K562 (cell line): ENCODE data around the gene ZNF865. TPM values are rescaled to one million over a fixed set of nuclear protein-coding genes. Genes with fewer than 3 reads are reported as not detected.

ENCODE experiments used
- CCAR2 ChIP-seq: fragments of 200-400 bp; formaldehyde crosslinking; IDR thresholded peaks from 2 replicates; pipeline ENCODE4 v1.6.1; 2017; ENCODE audit warnings: mild to moderate bottlenecking, low read depth, low read length
- CCNT2 ChIP-seq: IDR thresholded peaks from 2 replicates; pipeline ENCODE4 v1.6.1; 2011; ENCODE audit warnings: borderline replicate concordance, low read depth, mild to moderate bottlenecking, moderate library complexity, mixed read lengths, low read length; ENCODE audit not compliant: insufficient read length; ENCODE audit errors: extremely low read depth
- HMGN3 ChIP-seq: IDR thresholded peaks from 2 replicates; pipeline ENCODE4 v1.6.1; 2011; ENCODE audit warnings: borderline replicate concordance, low read depth, mild to moderate bottlenecking, mixed read lengths, low read length; ENCODE audit not compliant: insufficient read length; ENCODE audit errors: extremely low read depth
- IRF2 ChIP-seq: sonication (generic); formaldehyde crosslinking; IDR thresholded peaks from 2 replicates; pipeline ENCODE4 v1.8.1; 2022; ENCODE audit warnings: mild to moderate bottlenecking, missing genetic modification reagents
- KDM5B ChIP-seq: fragments of 200-600 bp; sonication (generic); IDR thresholded peaks from 2 replicates; pipeline ENCODE4 v1.6.1; 2012; ENCODE audit warnings: low read depth, mild to moderate bottlenecking, moderate library complexity, low read length, control low read depth, inconsistent platforms; ENCODE audit not compliant: insufficient replicate concordance
- NFRKB ChIP-seq: fragments of 450-650 bp; IDR thresholded peaks from 2 replicates; pipeline ENCODE4 v1.6.1; 2016; ENCODE audit warnings: low read depth
- NR2C2 ChIP-seq, 2 experiments: fragments of 200-800 bp in 1 of 2; sonication (Bioruptor generic) in 1 of 2; sonication (generic) in 1 of 2; formaldehyde crosslinking in 1 of 2; IDR thresholded peaks; 2 replicates each; pipeline versions ENCODE4 v1.6.1 to v1.8.0; 2016 to 2022; ENCODE audit warnings: mild to moderate bottlenecking in 1 of 2, missing compliant biosample characterization in 1 of 2, missing genetic modification characterization in 1 of 2, missing genetic modification reagents in 1 of 2
- NRF1 ChIP-seq, 2 experiments: fragments of 450-650 bp; IDR thresholded peaks in 1 of 2; conservative IDR thresholded peaks in 1 of 2; 2 replicates each; pipeline ENCODE4 v1.6.1; 2014; ENCODE audit warnings: mild to moderate bottlenecking in 2 of 2
- PHF8 ChIP-seq: fragments of 200-600 bp; sonication (generic); IDR thresholded peaks from 2 replicates; pipeline ENCODE4 v1.6.1; 2012; ENCODE audit warnings: mixed run types, mild to moderate bottlenecking, inconsistent platforms, low read length, moderate library complexity, borderline replicate concordance
- PML ChIP-seq: IDR thresholded peaks from 2 replicates; pipeline ENCODE4 v1.6.1; 2012; ENCODE audit warnings: low read length, inconsistent platforms
- POLR2G ChIP-seq: fragments of 200-400 bp; formaldehyde crosslinking; IDR thresholded peaks from 2 replicates; pipeline ENCODE4 v1.6.1; 2017; ENCODE audit warnings: low read depth, mild to moderate bottlenecking, antibody characterized with exemption, low read length, moderate library complexity
- RBFOX2 ChIP-seq: fragments of 200-400 bp; formaldehyde crosslinking; IDR thresholded peaks from 2 replicates; pipeline ENCODE4 v1.6.1; 2017; ENCODE audit warnings: low read depth, mild to moderate bottlenecking, low read length, moderate library complexity
- SMARCA4 ChIP-seq: fragments of 450-650 bp; IDR thresholded peaks from 2 replicates; pipeline ENCODE4 v1.6.1; 2016
- SMARCC2 ChIP-seq: fragments of 450-650 bp; IDR thresholded peaks from 2 replicates; pipeline ENCODE4 v1.6.1; 2017; ENCODE audit warnings: antibody characterized with exemption, moderate library complexity, mild to moderate bottlenecking, low read depth
- SMARCE1 ChIP-seq: fragments of 450-650 bp; IDR thresholded peaks from 2 replicates; pipeline ENCODE4 v1.7.1; 2016; ENCODE audit warnings: mild to moderate bottlenecking
- ZBTB7A ChIP-seq: IDR thresholded peaks from 2 replicates; pipeline ENCODE4 v1.6.1; 2011; ENCODE audit warnings: low read depth, mild to moderate bottlenecking, low read length, moderate library complexity, borderline replicate concordance; ENCODE audit not compliant: control insufficient read depth
- ZBTB9 ChIP-seq: fragments of 450-650 bp; formaldehyde crosslinking; IDR thresholded peaks from 2 replicates; pipeline ENCODE4 v1.4.0; 2020; ENCODE audit warnings: mild to moderate bottlenecking, moderate library complexity
- ZFX ChIP-seq: sonication (generic); formaldehyde crosslinking; IDR thresholded peaks from 2 replicates; pipeline ENCODE4 v1.8.0; 2022; ENCODE audit warnings: mild to moderate bottlenecking, missing genetic modification reagents, moderate library complexity
- ZNF165 ChIP-seq: fragments of 250-450 bp; sonication (Bioruptor Pico); IDR thresholded peaks from 2 replicates; pipeline ENCODE4 v1.4.0; 2020; ENCODE audit warnings: borderline replicate concordance
- ZNF274 ChIP-seq: IDR thresholded peaks from 2 replicates; pipeline ENCODE4 v1.6.1; 2011; ENCODE audit warnings: low read depth, mild to moderate bottlenecking, low read length, moderate library complexity, borderline replicate concordance
- polyA plus RNA-seq, 8 experiments: library from polyadenylated mRNA; depleted of rRNA in 4 of 8; stranded (reverse) in 5 of 8; unstranded in 3 of 8; fragments of >200 nt; fragmentation: Nextera tagmentation in 2 of 8; fragmentation: Illumina TruSeq in 1 of 8; extraction: Ambion mirVana in 2 of 8; extraction: Trizol in 1 of 8; gene quantifications; 2 replicates each; pipeline versions ENCODE4 v1.2.1 to v1.2.3, GENCODE V29; 2011 to 2014; ENCODE audit warnings: inconsistent platforms in 1 of 8, missing spikeins in 1 of 8
- total RNA-seq, 7 experiments: library from RNA; depleted of rRNA in 6 of 7; stranded (reverse); fragments of >200 nt in 6 of 7; fragmentation: Illumina TruSeq in 2 of 7; extraction: Trizol in 2 of 7; gene quantifications; 2 replicates each; pipeline versions ENCODE4 v1.2.1 to v1.2.3, GENCODE V29; 2011 to 2021; ENCODE audit warnings: low replicate concordance in 1 of 7
- TF ChIP-seq, protein P1 (sequence below), 3 experiments: fragments of 200-800 bp in 1 of 3; sonication (Bioruptor generic) in 1 of 3; sonication (generic) in 1 of 3; formaldehyde crosslinking in 1 of 3; IDR thresholded peaks; 2 replicates each; pipeline versions ENCODE4 v1.6.1 to v1.8.0; 2016 to 2022; ENCODE audit warnings: mild to moderate bottlenecking in 2 of 3, missing compliant biosample characterization in 2 of 3, missing genetic modification characterization in 2 of 3, missing genetic modification reagents in 1 of 3
- TF ChIP-seq, protein P2 (sequence below): fragments of 200-800 bp; sonication (Bioruptor generic); IDR thresholded peaks from 2 replicates; pipeline ENCODE4 v1.6.1; 2017; ENCODE audit warnings: missing genetic modification characterization, missing compliant biosample characterization

ZNF865 gene
- total and polyA plus RNA-seq, 9 of the 15 experiments (the other 6 are each of a cell fraction or from before 2014, with no cell fraction given) = 0.40 to 18.8 (median 1.6) TPM; not detected in 2

GRCh38 chr19:55648585-55649267 is 43.3 kb downstream of the ZNF865 start (continued):
- TF ChIP-seq CCAR2 (no peak), HMGN3 (peak; percentile 6), PML (no peak), SMARCC2 (no peak), RBFOX2 (peak; percentile 29), SMARCE1 (0 out of 2 replicates have a peak, but pooled peaks have one; percentile 21), PHF8 (peak; percentile 52; the same call in 1 of the 2 replicates), NR2C2 (CRISPR knock-in tag; IDR thresholded peaks at IDR 0.05) (no peak), NR2C2 (tag; IDR thresholded peaks at IDR 0.05) (peak; percentile 23; the same call in 1 of the 2 replicates), ZBTB7A (peak; percentile 30; the same call in 1 of the 2 replicates), NFRKB (no peak), POLR2G (0 out of 2 replicates have a peak, but pooled peaks have one; percentile 17), ZBTB9 (CRISPR knock-in tag) (0 out of 2 replicates have a peak, but pooled peaks have one; percentile 5), ZFX (peak; percentile 49), CCNT2 (no peak), SMARCA4 (0 out of 2 replicates have a peak, but pooled peaks have one; percentile 15), ZNF165 (CRISPR knock-in tag) (0 out of 2 replicates have a peak, but pooled peaks have one; percentile 4), ZNF274 (no peak), IRF2 (CRISPR knock-in tag) (0 out of 2 replicates have a peak, but pooled peaks have one; percentile 39), NRF1 (conservative IDR thresholded peaks at IDR 0.05 in 1 of 2, IDR thresholded peaks at IDR 0.05 in 1 of 2) (peak; percentile 18 to 57; a peak in 3 of 4 replicates), KDM5B (peak; percentile 62)
- TF ChIP-seq, protein P1, sequence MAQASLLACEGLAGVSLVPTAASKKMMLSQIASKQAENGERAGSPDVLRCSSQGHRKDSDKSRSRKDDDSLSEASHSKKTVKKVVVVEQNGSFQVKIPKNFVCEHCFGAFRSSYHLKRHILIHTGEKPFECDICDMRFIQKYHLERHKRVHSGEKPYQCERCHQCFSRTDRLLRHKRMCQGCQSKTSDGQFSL (CRISPR knock-in tag; IDR thresholded peaks at IDR 0.05) = no peak
- TF ChIP-seq, protein P1 (tag; IDR thresholded peaks at IDR 0.05) = 0 out of 4 replicates have a peak, but pooled peaks of 1 of the 2 experiments have one; percentile 2
- TF ChIP-seq, protein P2, sequence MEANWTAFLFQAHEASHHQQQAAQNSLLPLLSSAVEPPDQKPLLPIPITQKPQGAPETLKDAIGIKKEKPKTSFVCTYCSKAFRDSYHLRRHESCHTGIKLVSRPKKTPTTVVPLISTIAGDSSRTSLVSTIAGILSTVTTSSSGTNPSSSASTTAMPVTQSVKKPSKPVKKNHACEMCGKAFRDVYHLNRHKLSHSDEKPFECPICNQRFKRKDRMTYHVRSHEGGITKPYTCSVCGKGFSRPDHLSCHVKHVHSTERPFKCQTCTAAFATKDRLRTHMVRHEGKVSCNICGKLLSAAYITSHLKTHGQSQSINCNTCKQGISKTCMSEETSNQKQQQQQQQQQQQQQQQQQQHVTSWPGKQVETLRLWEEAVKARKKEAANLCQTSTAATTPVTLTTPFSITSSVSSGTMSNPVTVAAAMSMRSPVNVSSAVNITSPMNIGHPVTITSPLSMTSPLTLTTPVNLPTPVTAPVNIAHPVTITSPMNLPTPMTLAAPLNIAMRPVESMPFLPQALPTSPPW = peak; percentile 1
